ENCODE results near the gene ADGRD1.

DNA sequence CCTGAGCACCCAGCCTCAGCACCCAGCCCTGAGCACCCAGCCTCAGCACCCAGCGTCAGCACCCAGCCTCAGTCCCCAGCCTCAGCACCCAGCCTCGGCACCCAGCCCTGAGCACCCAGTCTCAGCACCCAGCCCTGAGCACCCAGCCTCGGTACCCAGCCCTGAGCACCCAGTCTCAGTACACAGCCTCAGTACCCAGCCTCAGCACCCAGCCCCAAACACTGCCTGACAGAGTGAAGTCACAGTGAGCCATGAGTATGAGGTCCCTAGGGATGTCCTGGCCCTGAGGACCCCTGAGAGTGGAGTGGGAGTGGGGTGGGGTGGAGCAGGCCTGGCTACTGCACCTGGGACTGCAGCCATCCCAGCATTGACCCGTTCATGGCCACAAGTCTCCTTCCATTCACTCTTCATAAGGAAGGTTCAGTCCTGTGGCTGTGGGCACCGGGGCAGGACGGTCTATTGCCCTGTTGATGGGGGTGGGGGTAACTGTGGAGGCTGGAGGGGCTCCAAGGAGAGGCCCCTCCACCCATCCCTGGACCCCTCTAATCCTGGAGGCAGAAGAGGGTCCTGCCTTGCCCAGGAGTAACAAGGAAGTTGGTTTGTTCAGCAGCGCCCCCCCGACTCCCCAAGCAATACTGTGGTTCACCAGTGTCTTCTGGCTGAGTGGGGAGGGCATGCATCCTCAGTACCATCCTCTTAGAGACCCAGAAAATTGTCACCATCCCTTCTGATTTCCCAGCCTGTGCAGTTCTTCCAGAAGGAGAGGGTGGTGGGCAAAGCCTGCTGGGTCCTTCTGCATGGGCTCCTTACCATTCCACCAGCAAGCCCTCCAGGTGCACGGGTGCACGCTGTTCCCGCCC lies 140.5 kb downstream of the ADGRD1 start:
- TF ChIP-seq EP300 (IDR thresholded peaks at IDR 0.05; ENCODE audit: borderline replicate concordance) = no peak
- TF ChIP-seq, protein P1, sequence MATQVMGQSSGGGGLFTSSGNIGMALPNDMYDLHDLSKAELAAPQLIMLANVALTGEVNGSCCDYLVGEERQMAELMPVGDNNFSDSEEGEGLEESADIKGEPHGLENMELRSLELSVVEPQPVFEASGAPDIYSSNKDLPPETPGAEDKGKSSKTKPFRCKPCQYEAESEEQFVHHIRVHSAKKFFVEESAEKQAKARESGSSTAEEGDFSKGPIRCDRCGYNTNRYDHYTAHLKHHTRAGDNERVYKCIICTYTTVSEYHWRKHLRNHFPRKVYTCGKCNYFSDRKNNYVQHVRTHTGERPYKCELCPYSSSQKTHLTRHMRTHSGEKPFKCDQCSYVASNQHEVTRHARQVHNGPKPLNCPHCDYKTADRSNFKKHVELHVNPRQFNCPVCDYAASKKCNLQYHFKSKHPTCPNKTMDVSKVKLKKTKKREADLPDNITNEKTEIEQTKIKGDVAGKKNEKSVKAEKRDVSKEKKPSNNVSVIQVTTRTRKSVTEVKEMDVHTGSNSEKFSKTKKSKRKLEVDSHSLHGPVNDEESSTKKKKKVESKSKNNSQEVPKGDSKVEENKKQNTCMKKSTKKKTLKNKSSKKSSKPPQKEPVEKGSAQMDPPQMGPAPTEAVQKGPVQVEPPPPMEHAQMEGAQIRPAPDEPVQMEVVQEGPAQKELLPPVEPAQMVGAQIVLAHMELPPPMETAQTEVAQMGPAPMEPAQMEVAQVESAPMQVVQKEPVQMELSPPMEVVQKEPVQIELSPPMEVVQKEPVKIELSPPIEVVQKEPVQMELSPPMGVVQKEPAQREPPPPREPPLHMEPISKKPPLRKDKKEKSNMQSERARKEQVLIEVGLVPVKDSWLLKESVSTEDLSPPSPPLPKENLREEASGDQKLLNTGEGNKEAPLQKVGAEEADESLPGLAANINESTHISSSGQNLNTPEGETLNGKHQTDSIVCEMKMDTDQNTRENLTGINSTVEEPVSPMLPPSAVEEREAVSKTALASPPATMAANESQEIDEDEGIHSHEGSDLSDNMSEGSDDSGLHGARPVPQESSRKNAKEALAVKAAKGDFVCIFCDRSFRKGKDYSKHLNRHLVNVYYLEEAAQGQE (IDR thresholded peaks at IDR 0.05; ENCODE audit: low read depth) = no peak
- TF ChIP-seq YY1 (IDR thresholded peaks at IDR 0.05; ENCODE audit: low read depth) = no peak
- no peak for TF ChIP-seq CEBPB (IDR thresholded peaks at IDR 0.05)
- no peak for TF ChIP-seq TCF12 (IDR thresholded peaks at IDR 0.05; ENCODE audit: low read depth)
- TF ChIP-seq CREB1 (IDR thresholded peaks at IDR 0.05; ENCODE audit: low read depth) = no peak
